T-cell (primary cell): ENCODE data around the gene EXOC6B. TPM values are rescaled to one million over a fixed set of nuclear protein-coding genes. Genes with fewer than 3 reads are reported as not detected.

ENCODE experiments used
- ATAC-seq, 4 experiments: fragments of 200-7000 bp in 3 of 4; fragments of 150-1000 bp in 1 of 4; cut with Tn5 transposase; replicated peaks in 1 of 4; 1 replicate in 3 of 4; 2 replicates in 1 of 4; pipeline ENCODE4 v1.10.0; 2021; ENCODE audit warnings: moderate library complexity in 3 of 4, mild to moderate bottlenecking in 2 of 4, moderate number of reproducible peaks in 1 of 4
- CTCF ChIA-PET, 2 donors: fragments of 300-600 bp; sonication (Branson Sonifier 250); formaldehyde crosslinking; loops; one replicate each; lab custom pipeline; 2022; ENCODE audit warnings: antibody characterized with exemption in 2 of 2; lab: Charles Lee
- POLR2A ChIA-PET, 2 donors: fragments of 300-600 bp; sonication (Branson Sonifier 250); formaldehyde crosslinking; loops; one replicate each; lab custom pipeline; 2022; ENCODE audit warnings: antibody characterized with exemption in 2 of 2; lab: Charles Lee
- DNase-seq, 35 experiments: peaks; one replicate each; pipeline versions ENCODE4 v3.0.0 to v3.0.0-alpha.2; 2013 to 2023
- H3K27ac ChIP-seq: one replicate; pipeline ENCODE4 v1.5.1; 2013; ENCODE audit warnings: low read length
- H3K27me3 ChIP-seq, 2 experiments: replicated peaks in 1 of 2; 1 replicate in 1 of 2; 2 replicates in 1 of 2; pipeline versions ENCODE4 v1.6.1 to v1.7.0; 2013; ENCODE audit warnings: low read length in 1 of 2, mixed read lengths in 1 of 2; ENCODE audit not compliant: control insufficient read depth in 2 of 2, insufficient read depth in 2 of 2; ENCODE audit errors: extremely low read depth in 1 of 2
- H3K36me3 ChIP-seq, 2 donors: 1 replicate in 1 of 2; 2 replicates in 1 of 2; pipeline versions ENCODE4 v1.6.1 to v1.7.0; 2013; ENCODE audit warnings: low read length in 1 of 2; ENCODE audit not compliant: control insufficient read depth in 2 of 2, insufficient read depth in 1 of 2; ENCODE audit errors: extremely low read depth in 1 of 2
- H3K4me1 ChIP-seq, 2 experiments: 1 replicate in 1 of 2; 2 replicates in 1 of 2; pipeline versions ENCODE4 v1.6.1 to v1.7.0; 2013; ENCODE audit warnings: low read length in 2 of 2, mixed read lengths in 1 of 2; ENCODE audit not compliant: insufficient read depth in 2 of 2, control insufficient read depth in 1 of 2; ENCODE audit errors: extremely low read depth in 1 of 2
- H3K4me3 ChIP-seq, 2 donors: 1 replicate in 1 of 2; 2 replicates in 1 of 2; pipeline versions ENCODE4 v1.5.1 to v1.7.0; 2013; ENCODE audit warnings: mild to moderate bottlenecking in 2 of 2, low read length in 1 of 2, moderate library complexity in 1 of 2; ENCODE audit not compliant: control insufficient read depth in 1 of 2; ENCODE audit errors: extremely low read depth in 1 of 2
- H3K9me3 ChIP-seq: 2 replicates; pipeline ENCODE4 v1.7.0; 2013
- H3K27ac Mint-ChIP-seq, 2 donors: one replicate each; pipeline ENCODE4 v1.8.0; 2020 to 2021; ENCODE audit warnings: mild to moderate bottlenecking in 2 of 2, mixed read lengths in 2 of 2
- H3K27me3 Mint-ChIP-seq, 2 donors: one replicate each; pipeline ENCODE4 v1.8.0; 2021 to 2022; ENCODE audit warnings: mixed read lengths in 2 of 2
- H3K36me3 Mint-ChIP-seq: one replicate; pipeline ENCODE4 v1.8.0; 2021; ENCODE audit warnings: mixed read lengths
- H3K4me1 Mint-ChIP-seq, 3 donors: one replicate each; pipeline ENCODE4 v1.8.0; 2020 to 2022; ENCODE audit warnings: mixed read lengths in 3 of 3, mild to moderate bottlenecking in 1 of 3
- H3K4me3 Mint-ChIP-seq, 3 donors: one replicate each; pipeline ENCODE4 v1.8.0; 2020 to 2022; ENCODE audit warnings: mild to moderate bottlenecking in 3 of 3, mixed read lengths in 3 of 3, moderate library complexity in 3 of 3
- H3K9me3 Mint-ChIP-seq, 3 donors: one replicate each; pipeline ENCODE4 v1.8.0; 2020 to 2022; ENCODE audit warnings: mixed read lengths in 3 of 3
- WGBS: methylation state at CpG from one replicate; pipeline ENCODE4 v1.1.5; 2013; ENCODE audit warnings: missing lambda C conversion rate; ENCODE audit not compliant: insufficient coverage; 5-methylcytosine and 5-hydroxymethylcytosine counted together
- total RNA-seq, 35 experiments: library from RNA in 6 of 35; stranded (reverse) in 6 of 35; fragments of 120-200 nt in 1 of 35; gene quantifications; one replicate each; pipeline versions ENCODE4 v1.2.1 to v1.2.4 and lab custom pipeline; 2013 to 2026

Gene EXOC6B
- total RNA-seq, 5 donors from 2014 or later (not counting 1 experiment from before 2014, with no cell fraction given) = 13.3 to 18.9 (median 16.6) TPM

DNA sequence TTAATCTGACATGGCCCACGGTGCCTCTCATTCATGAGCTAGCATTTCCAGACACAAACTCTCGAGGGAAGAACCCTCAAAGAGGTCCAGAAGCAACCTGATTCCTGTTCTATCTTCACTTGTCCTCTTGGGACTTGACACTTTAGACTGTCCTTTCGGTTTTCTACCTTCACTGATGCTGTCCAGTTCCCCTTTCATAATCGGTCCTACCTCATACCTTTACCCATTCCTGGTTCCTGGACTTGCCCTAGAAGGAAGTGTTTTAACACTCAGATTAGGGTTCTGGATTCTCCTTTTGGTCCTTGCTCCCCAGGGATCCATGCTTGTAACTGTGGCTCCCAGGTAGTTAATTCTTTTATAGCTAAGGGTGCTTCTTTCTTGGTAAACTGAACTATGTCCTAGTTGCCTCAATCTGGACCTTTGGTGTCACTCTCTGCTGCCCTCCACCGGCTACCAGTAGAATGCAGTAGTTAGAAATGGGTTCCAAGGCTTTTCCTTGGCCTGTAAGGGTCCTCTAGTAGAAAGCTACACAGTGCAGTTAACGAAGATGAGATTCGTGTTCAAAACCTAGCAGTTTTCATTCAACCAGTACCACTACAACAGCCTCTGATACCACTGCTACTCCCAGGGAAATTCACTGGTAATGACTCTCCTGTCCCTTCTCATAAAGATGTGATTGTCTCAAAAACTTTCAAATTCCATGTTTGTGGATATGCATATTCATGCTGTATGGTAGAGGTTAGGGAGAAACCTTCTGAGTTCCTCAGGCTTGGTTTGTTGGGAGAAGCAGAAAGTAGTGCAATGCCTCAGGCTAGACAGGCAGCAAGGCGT lies 500.0 kb downstream of the EXOC6B start:
- no peaks in the 10 kb centered on the region for H3K4me1 ChIP-seq
- POLR2A ChIA-PET = no interaction called here
- DNase-seq (no peak), ATAC-seq (no peak)
- H3K9me3 ChIP-seq = no peaks in the 10 kb centered on the region
- WGBS = 79% methylated on average over 2 of the region's 8 CpGs
- H3K36me3 Mint-ChIP-seq = peaks cover 49% of the 10 kb centered on the region
- no peak overlapping the region for H3K27ac ChIP-seq
- H3K27me3 ChIP-seq = no peaks in the 10 kb centered on the region
- H3K27ac Mint-ChIP-seq = no peak overlapping the region
- H3K36me3 ChIP-seq = no peaks in the 10 kb centered on the region
- CTCF ChIA-PET = interaction anchor here in 1 of 2 donors (0.6 kb wide), 1 partner anchor 75 kb away, joined by 3 read pairs; no protein-coding TSS in a partner anchor
- H3K9me3 Mint-ChIP-seq = peaks cover 0 to 7% (median 5%) of the 10 kb centered on the region in 3 donors
- H3K4me3 Mint-ChIP-seq = no peak overlapping the region
- no peaks in the 10 kb centered on the region for H3K4me1 Mint-ChIP-seq
- no peaks in the 10 kb centered on the region for H3K27me3 Mint-ChIP-seq
- no peak overlapping the region for H3K4me3 ChIP-seq

DNA sequence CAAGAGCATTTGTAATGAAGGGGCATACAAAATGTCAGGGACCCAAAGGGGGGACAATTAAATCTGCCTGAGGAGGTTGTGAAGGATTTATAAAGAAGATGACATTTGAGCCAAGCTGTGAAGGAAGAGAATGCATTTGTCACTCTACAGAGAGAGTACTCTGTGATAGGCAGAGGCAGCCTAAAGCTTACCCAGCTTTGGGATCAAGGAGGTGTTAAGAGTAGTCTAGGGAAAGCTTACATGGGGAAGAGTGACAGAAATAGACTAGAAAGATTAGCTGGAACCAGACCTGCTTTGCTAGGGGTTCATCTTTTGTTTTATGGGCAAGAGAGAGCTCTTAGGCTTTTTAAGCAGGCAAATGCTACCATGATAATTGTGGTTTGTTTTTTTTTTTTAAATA lies 509.1 kb downstream of the EXOC6B start:
- CTCF ChIA-PET = no interaction called here
- ATAC-seq (no peak), DNase-seq (no peak)

DNA sequence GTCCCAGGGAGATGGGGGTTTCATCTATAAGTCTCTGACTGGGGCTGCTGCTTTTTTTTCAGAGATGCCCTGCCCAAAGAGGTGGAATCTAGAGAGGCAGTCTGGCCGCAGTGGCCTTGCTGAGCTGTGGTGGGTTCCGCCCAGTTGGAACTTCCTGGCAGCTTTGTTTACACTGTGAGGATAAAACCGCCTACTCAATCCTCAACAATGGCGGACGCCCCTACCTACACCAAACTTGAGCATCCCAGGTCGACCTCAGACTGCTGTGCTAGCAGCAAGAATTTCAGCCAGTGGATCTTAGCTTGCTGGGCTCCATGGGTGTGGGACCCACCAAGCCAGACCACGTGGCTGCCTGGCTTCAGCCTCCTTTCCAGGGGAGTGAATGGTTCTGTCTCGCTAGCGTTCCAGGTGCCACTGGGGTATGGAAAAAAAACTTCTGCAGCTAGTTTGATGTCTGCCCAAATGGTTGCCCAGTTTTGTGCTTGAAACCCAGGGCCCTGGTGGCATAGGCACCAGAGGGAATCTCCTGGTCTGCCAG lies 525.6 kb downstream of the EXOC6B start:
- DNase-seq (no peak), ATAC-seq (no peak)
- H3K4me1 Mint-ChIP-seq = no peaks in the 10 kb centered on the region
- no peak overlapping the region for H3K27ac Mint-ChIP-seq
- no peak overlapping the region for H3K4me3 ChIP-seq
- no peak overlapping the region for H3K4me3 Mint-ChIP-seq
- H3K9me3 Mint-ChIP-seq = peaks cover 14 to 33% (median 21%) of the 10 kb centered on the region in 3 donors
- CTCF ChIA-PET = no interaction called here
- no peaks in the 10 kb centered on the region for H3K9me3 ChIP-seq
- H3K36me3 Mint-ChIP-seq = peaks cover 12% of the 10 kb centered on the region
- POLR2A ChIA-PET = no interaction called here
- no peaks in the 10 kb centered on the region for H3K4me1 ChIP-seq
- H3K36me3 ChIP-seq = no peaks in the 10 kb centered on the region
- H3K27me3 ChIP-seq = no peaks in the 10 kb centered on the region
- H3K27me3 Mint-ChIP-seq = no peaks in the 10 kb centered on the region
- WGBS = 79% methylated on average over 6 of the region's 9 CpGs
- no peak overlapping the region for H3K27ac ChIP-seq

More for the DNA sequence above, 509.1 kb downstream of the EXOC6B start:
- H3K27ac Mint-ChIP-seq = no peak overlapping the region
- no peaks in the 10 kb centered on the region for H3K9me3 Mint-ChIP-seq
- H3K36me3 ChIP-seq = no peaks in the 10 kb centered on the region
- H3K4me1 ChIP-seq = no peaks in the 10 kb centered on the region
- no peaks in the 10 kb centered on the region for H3K27me3 Mint-ChIP-seq
- no peak overlapping the region for H3K27ac ChIP-seq
- POLR2A ChIA-PET = no interaction called here
- no peak overlapping the region for H3K4me3 Mint-ChIP-seq
- no peak overlapping the region for H3K4me3 ChIP-seq
- no peaks in the 10 kb centered on the region for H3K4me1 Mint-ChIP-seq
- peaks cover 22% of the 10 kb centered on the region for H3K36me3 Mint-ChIP-seq
- no peaks in the 10 kb centered on the region for H3K9me3 ChIP-seq
- H3K27me3 ChIP-seq = no peaks in the 10 kb centered on the region

DNA sequence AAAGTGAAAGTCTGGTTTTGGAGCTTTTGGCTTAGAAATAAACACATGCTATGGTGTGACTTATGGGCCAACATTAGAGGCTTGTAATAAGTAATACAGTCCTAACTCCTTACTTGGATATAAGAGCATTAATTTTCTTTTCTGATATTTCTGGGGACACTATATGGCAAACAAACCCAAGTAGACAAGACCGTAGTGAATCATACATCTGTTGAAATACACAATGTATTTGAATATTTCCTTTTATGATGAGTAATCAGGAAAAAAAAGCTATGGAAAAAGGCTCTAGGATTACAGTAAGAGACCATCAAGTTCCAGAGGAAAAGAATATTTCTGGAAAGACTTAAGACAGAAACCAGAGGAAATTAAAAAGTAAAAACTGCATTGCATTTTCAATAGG lies 532.2 kb downstream of the EXOC6B start:
- H3K9me3 ChIP-seq = no peaks in the 10 kb centered on the region
- CTCF ChIA-PET = no interaction called here

DNA sequence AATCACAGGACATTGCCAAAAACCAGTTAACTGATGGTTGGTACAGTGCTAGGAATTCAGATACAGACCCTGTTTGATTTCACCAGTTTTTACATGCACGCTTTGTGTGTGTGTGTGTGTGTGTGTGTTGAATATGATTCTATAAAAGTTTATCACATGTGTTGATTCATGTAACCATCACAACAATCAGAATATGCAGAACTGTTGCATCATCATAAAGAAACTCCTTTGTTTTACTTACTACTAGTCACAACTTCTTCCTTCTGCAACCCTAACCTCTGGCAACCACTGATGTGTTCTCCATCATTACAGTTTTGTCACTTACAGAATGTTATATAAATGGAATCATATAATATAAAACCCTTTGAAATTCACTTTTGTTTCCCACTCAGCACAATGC lies 533.4 kb downstream of the EXOC6B start:
- no peaks in the 10 kb centered on the region for H3K4me1 ChIP-seq
- ATAC-seq (no peak), DNase-seq (no peak)
- no peaks in the 10 kb centered on the region for H3K36me3 ChIP-seq
- H3K27me3 ChIP-seq = no peaks in the 10 kb centered on the region
- Mint-ChIP-seq H3K36me3 (no peaks in the 10 kb centered on the region), H3K4me1 (no peaks in the 10 kb centered on the region), H3K4me3 (no peak overlapping the region), H3K27me3 (no peaks in the 10 kb centered on the region), H3K9me3 (peaks cover under 1 to 4% (median 2%) of the 10 kb centered on the region in 3 donors), H3K27ac (no peak overlapping the region)
- H3K9me3 ChIP-seq = no peaks in the 10 kb centered on the region
- no peak overlapping the region for H3K4me3 ChIP-seq
- ChIA-PET CTCF (no interaction called here), POLR2A (no interaction called here)
- WGBS = no CpG with 5 or more reads among the region's 1 CpG
- H3K27ac ChIP-seq = no peak overlapping the region

More for the DNA sequence above, 532.2 kb downstream of the EXOC6B start:
- ATAC-seq (no peak), DNase-seq (no peak)
- Histone ChIP-seq H3K27me3 (no peaks in the 10 kb centered on the region), H3K27ac (no peak overlapping the region), H3K4me3 (no peak overlapping the region), H3K36me3 (no peaks in the 10 kb centered on the region), H3K4me1 (no peaks in the 10 kb centered on the region)
- no peaks in the 10 kb centered on the region for H3K27me3 Mint-ChIP-seq
- POLR2A ChIA-PET = no interaction called here
- no CpG with 5 or more reads among the region's 1 CpG for whole genome bisulfite sequencing
- peaks cover 5 to 6% (median 6%) of the 10 kb centered on the region in 3 donors for H3K9me3 Mint-ChIP-seq
- H3K4me1 Mint-ChIP-seq = no peaks in the 10 kb centered on the region
- no peak overlapping the region for H3K27ac Mint-ChIP-seq
- no peak overlapping the region for H3K4me3 Mint-ChIP-seq
- H3K36me3 Mint-ChIP-seq = no peaks in the 10 kb centered on the region

DNA sequence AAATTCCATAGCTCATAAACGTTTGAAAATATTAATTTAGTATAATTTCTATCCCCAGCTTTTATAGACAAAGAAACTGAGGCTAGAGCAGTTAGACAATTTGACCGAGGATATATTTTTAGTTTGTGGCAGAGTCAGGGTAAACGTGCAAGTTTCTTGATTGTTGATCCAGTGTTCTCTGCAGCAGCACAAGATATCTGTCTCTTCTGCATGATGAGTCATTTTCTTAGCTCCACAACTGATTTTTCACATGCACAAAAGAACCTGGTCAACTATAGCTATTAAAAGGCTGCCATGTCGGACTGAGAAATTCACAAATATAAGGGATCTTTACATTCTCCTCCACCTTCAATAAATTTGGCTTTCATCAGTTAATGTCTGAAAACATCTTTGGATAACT lies 534.8 kb downstream of the EXOC6B start:
- Mint-ChIP-seq H3K27me3 (no peaks in the 10 kb centered on the region), H3K36me3 (no peaks in the 10 kb centered on the region), H3K9me3 (peaks cover 0 to 4% (median 0%) of the 10 kb centered on the region in 3 donors), H3K4me3 (no peak overlapping the region), H3K4me1 (no peaks in the 10 kb centered on the region), H3K27ac (no peak overlapping the region)
- CTCF ChIA-PET = no interaction called here
- no peaks in the 10 kb centered on the region for H3K36me3 ChIP-seq
- no peaks in the 10 kb centered on the region for H3K9me3 ChIP-seq
- no peak for ATAC-seq
- POLR2A ChIA-PET = no interaction called here
- no peaks in the 10 kb centered on the region for H3K27me3 ChIP-seq
- no peak overlapping the region for H3K4me3 ChIP-seq
- no peak overlapping the region for H3K27ac ChIP-seq
- no peak for DNase-seq
- H3K4me1 ChIP-seq = no peaks in the 10 kb centered on the region
- 71% methylated on average over 1 of the region's 4 CpGs for WGBS
